Testis (tissue), 2 donors: Measurements from ENCODE around the gene XK.

Source experiments
- CTCF ChIP-seq, 3 experiments: fragments of 450-650 bp in 2 of 3; fragments of 200-600 bp in 1 of 3; sonication (generic) in 1 of 3; IDR thresholded peaks; one replicate each; pipeline ENCODE4 v1.5.1; 2016 to 2019; ENCODE audit warnings: antibody characterized with exemption in 3 of 3, mild to moderate bottlenecking in 2 of 3, moderate library complexity in 1 of 3
- POLR2A ChIP-seq: fragments of 450-650 bp; IDR thresholded peaks from one replicate; pipeline ENCODE4 v1.6.1; 2017; ENCODE audit warnings: antibody characterized with exemption, mild to moderate bottlenecking, moderate library complexity

GRCh38 chrX:37679888-37680287 is 5.7 kb upstream of the XK start:
- TF ChIP-seq CTCF (IDR thresholded peaks at IDR 0.05): no peak
- no peak for TF ChIP-seq POLR2A
